ENCODE results near the gene TNC. TPM values are rescaled to one million over a fixed set of nuclear protein-coding genes. Genes with fewer than 3 reads are reported as not detected.

Gene TNC
- total and polyA plus RNA-seq, 10 of the 15 experiments (the other 5 are each of a cell fraction or from before 2014, with no cell fraction given): 0.05 to 4.2 (median 0.14) TPM

GRCh38 chr9:115022760-115023434 is 95.1 kb downstream of the TNC start (continued):
- no peak for TF ChIP-seq NKRF (conservative IDR thresholded peaks at IDR 0.05)

GRCh38 chr9:115018547-115019435 is 99.2 kb downstream of the TNC start:
- Histone ChIP-seq H3K4me2 (ENCODE audit: control insufficient read depth, insufficient read depth) (no peak overlapping the region), H3K9ac (ENCODE audit: control insufficient read depth, insufficient read depth, low read length) (no peak overlapping the region), H3K9me3 (replicated peaks; ENCODE audit: control insufficient read depth, insufficient read depth, low read length) (no peaks in the 10 kb centered on the region), H3K36me3 (ENCODE audit: control insufficient read depth in 2 of 2, insufficient read depth in 2 of 2, low read length in 1 of 2) (no peaks in the 10 kb centered on the region), H3K27ac (ENCODE audit: control insufficient read depth, insufficient read depth) (no peak overlapping the region), H3K27me3 (replicated peaks in 1 of 2; ENCODE audit: control insufficient read depth in 2 of 2, insufficient read depth in 2 of 2, low read length in 1 of 2) (peaks cover 2% of the 10 kb centered on the region in 2 experiments; a peak in 3 of 4 replicates), H3K4me1 (ENCODE audit: control insufficient read depth, insufficient read depth, low read length) (no peaks in the 10 kb centered on the region), H4K20me1 (ENCODE audit: control insufficient read depth, insufficient read depth) (no peaks in the 10 kb centered on the region), H3K79me2 (ENCODE audit: control insufficient read depth, insufficient read depth, low read length) (no peaks in the 10 kb centered on the region), H2AFZ (ENCODE audit: control insufficient read depth, low read depth, low read length) (no peak overlapping the region), H3K4me3 (no peak overlapping the region)
- 5% methylated on average over 8 of the region's 8 CpGs for WGBS (ENCODE audit: insufficient coverage, insufficient replicate concordance, low lambda C conversion rate, missing lambda C conversion rate)
- FAIRE-seq (no peak), DNase-seq (ENCODE audit: low read depth, low spot score) (no peak), ATAC-seq (peak; percentile 37)
- ChIA-PET POLR2A (no interaction called here), CTCF (interaction anchor here (0.6 to 3.8 kb wide), 2 partner anchors 337 to 353 kb away, joined by 3 to 22 read pairs; partner anchors contain the start of gene TEX48), RAD21 (ENCODE audit: unreplicated experiment) (no interaction called here), SMC1A (ENCODE audit: uncharacterized antibody, unreplicated experiment) (interaction anchor here (1.1 to 1.4 kb wide), 2 partner anchors 280 to 340 kb away, joined by 3 to 4 read pairs; no protein-coding TSS in a partner anchor)
- intact Hi-C loops (cut with micrococcal nuclease; ENCODE audit: unreplicated experiment): no loop called here
- in situ Hi-C loops (cut with MboI): loop anchor here (10.0 kb wide), 1 partner anchor 506 kb away; no protein-coding TSS in a partner anchor
- no TSS peak for BruUV-seq (replicated peaks)
- peak; percentile 87 for TF ChIP-seq RUNX3 (IDR thresholded peaks at IDR 0.05; ENCODE audit: low read length)
- TF ChIP-seq TCF7 (IDR thresholded peaks at IDR 0.05; ENCODE audit: borderline replicate concordance): peak; percentile 79; the same call in 1 of the 2 replicates
- TF ChIP-seq FOXM1 (IDR thresholded peaks at IDR 0.05; ENCODE audit: low read depth, low read length): no peak
